Gastroesophageal sphincter (tissue), 4 donors: Measurements from ENCODE around the gene MAN1C1. TPM values are rescaled to one million over a fixed set of nuclear protein-coding genes. Genes with fewer than 3 reads are reported as not detected.

Source experiments
- ATAC-seq: fragments of 150-250 bp; one replicate; pipeline ENCODE4 v1.9.1; 2016; ENCODE audit warnings: mild to moderate bottlenecking, moderate library complexity
- H3K27ac ChIP-seq, 4 donors: fragments of 200-600 bp; sonication (generic) in 3 of 4; 1 replicate in 3 of 4; 2 replicates in 1 of 4; pipeline ENCODE4 v1.5.1; 2016 to 2019
- H3K27me3 ChIP-seq: fragments of 200-600 bp; sonication (generic); one replicate; pipeline ENCODE4 v1.5.1; 2019
- H3K36me3 ChIP-seq, 2 donors: fragments of 200-600 bp; sonication (generic); one replicate each; pipeline ENCODE4 v1.5.1; 2019; ENCODE audit warnings: control low read depth in 1 of 2
- H3K4me1 ChIP-seq, 3 donors: fragments of 200-600 bp; sonication (generic); 1 replicate in 2 of 3; 2 replicates in 1 of 3; pipeline ENCODE4 v1.5.1; 2016 to 2019; ENCODE audit warnings: control low read depth in 2 of 3
- H3K4me3 ChIP-seq, 2 donors: fragments of 200-600 bp; sonication (generic); one replicate each; pipeline ENCODE4 v1.5.1; 2019; ENCODE audit warnings: mild to moderate bottlenecking in 1 of 2, moderate library complexity in 1 of 2
- H3K9me3 ChIP-seq, 3 donors: fragments of 200-600 bp; sonication (generic); one replicate each; pipeline ENCODE4 v1.5.1; 2017 to 2019; ENCODE audit warnings: control low read depth in 2 of 3
- CTCF ChIP-seq, 4 experiments: fragments of 200-600 bp in 2 of 4; fragments of 450-650 bp in 2 of 4; sonication (generic) in 1 of 4; IDR thresholded peaks; one replicate each; pipeline ENCODE4 v1.5.1; 2017 to 2019; ENCODE audit warnings: antibody characterized with exemption in 4 of 4, mild to moderate bottlenecking in 2 of 4, moderate library complexity in 2 of 4
- EP300 ChIP-seq: sonication (generic); formaldehyde crosslinking; IDR thresholded peaks from one replicate; pipeline ENCODE4 v1.6.1; 2017; ENCODE audit warnings: antibody characterized with exemption, mild to moderate bottlenecking
- POLR2A ChIP-seq, 2 donors: fragments of 450-650 bp; IDR thresholded peaks; one replicate each; pipeline ENCODE4 v1.6.1; 2017; ENCODE audit warnings: antibody characterized with exemption in 2 of 2, mild to moderate bottlenecking in 2 of 2, moderate library complexity in 1 of 2
- POLR2AphosphoS5 ChIP-seq: sonication (generic); formaldehyde crosslinking; IDR thresholded peaks from one replicate; pipeline ENCODE4 v1.6.1; 2017; ENCODE audit warnings: antibody characterized with exemption
- WGBS, 2 donors: methylation state at CpG; one replicate each; pipeline ENCODE4 v1.1.5; 2018; ENCODE audit warnings: low coverage in 1 of 2; 5-methylcytosine and 5-hydroxymethylcytosine counted together
- total RNA-seq, 4 donors: library from RNA; depleted of rRNA; stranded (reverse); fragments of >200 nt; gene quantifications; one replicate each; pipeline ENCODE4 v1.1.0, GENCODE V29; 2016

The MAN1C1 gene
- total RNA-seq, 4 donors from 2014 or later: 20.0 to 38.1 (median 27.8) TPM

DNA sequence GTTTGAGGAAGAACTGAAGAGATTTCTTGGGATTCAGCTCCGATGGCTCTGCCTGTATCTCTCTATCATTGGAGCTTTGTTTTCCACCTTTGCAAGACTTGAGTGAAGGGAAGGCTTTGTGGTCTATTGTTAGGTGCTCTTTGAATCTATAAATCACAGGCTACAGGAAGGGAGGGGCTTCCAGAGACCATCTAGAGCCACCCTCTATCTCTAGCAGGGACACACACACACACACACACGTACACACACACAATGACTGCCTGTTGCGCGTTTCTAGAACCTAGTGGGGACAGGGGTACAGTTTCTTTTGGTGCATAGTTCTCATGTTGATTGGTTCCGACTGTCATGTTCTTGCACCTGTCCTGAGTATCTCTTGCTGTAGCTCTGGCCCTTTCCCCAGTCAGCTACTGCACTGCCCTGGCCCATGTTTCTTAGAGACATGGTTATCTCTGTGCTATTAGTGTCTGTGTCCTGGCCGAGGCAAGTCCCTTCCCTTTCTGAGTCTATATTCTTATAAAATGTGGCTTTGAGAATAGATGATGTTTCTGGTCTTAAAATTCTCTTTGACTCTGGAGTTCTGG, 60.7 kb downstream of the MAN1C1 start:
- Histone ChIP-seq H3K36me3 (peaks cover 0 to 5% of the 10 kb centered on the region in 2 donors), H3K4me1 (peaks cover 0 to 24% (median 8%) of the 10 kb centered on the region in 3 donors), H3K27me3 (no peaks in the 10 kb centered on the region), H3K27ac (no peak overlapping the region), H3K4me3 (no peak overlapping the region), H3K9me3 (no peaks in the 10 kb centered on the region)
- no peak for ATAC-seq
- TF ChIP-seq POLR2A (IDR thresholded peaks at IDR 0.05) (no peak), EP300 (no peak), POLR2AphosphoS5 (no peak), CTCF (IDR thresholded peaks at IDR 0.05) (no peak)
- WGBS, 2 donors: 78 to 85% methylated on average over 5 to 6 of the region's 6 CpGs

DNA sequence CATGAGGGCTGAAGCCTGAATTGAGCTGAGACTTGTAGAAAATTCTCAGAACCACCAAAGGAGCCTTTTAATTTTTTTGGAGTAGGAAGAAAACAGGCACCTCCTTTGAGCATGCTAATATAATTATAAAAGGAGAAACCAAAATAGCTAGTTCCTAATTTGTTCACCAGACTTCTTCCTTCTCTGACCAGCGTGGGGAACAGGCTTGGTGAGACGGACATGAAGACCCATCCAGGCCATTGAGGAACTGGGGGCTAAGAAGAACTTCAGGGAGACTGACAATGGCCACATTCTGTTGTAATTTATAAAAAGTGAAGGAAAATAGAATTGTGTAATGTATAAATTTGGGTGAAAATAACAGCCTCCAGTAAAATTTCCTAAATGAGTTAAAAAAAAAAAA, 62.6 kb downstream of the MAN1C1 start:
- ATAC-seq: no peak
- no peak overlapping the region for H3K4me3 ChIP-seq
- 88 to 89% methylated on average over 2 of the region's 2 CpGs for WGBS, 2 donors

GRCh38 chr1:25680701-25681100, 64.1 kb downstream of the MAN1C1 start:
- no peak for TF ChIP-seq EP300
- no peak for TF ChIP-seq POLR2AphosphoS5
- TF ChIP-seq POLR2A (IDR thresholded peaks at IDR 0.05): no peak
- no peak for TF ChIP-seq CTCF (IDR thresholded peaks at IDR 0.05)
- Histone ChIP-seq H3K27ac (no peak overlapping the region), H3K4me3 (no peak overlapping the region), H3K27me3 (no peaks in the 10 kb centered on the region), H3K9me3 (no peaks in the 10 kb centered on the region), H3K4me1 (peaks cover 0 to 45% (median 14%) of the 10 kb centered on the region in 3 donors), H3K36me3 (no peaks in the 10 kb centered on the region)
- ATAC-seq: no peak
- no CpG with 5 or more reads among the region's 4 CpGs for WGBS, 2 donors

More for the DNA sequence above, 62.6 kb downstream of the MAN1C1 start:
- Histone ChIP-seq H3K27ac (no peak overlapping the region), H3K9me3 (no peaks in the 10 kb centered on the region), H3K4me1 (peaks cover 0 to 32% (median 14%) of the 10 kb centered on the region in 3 donors), H3K27me3 (no peaks in the 10 kb centered on the region), H3K36me3 (no peaks in the 10 kb centered on the region)
- TF ChIP-seq POLR2A (IDR thresholded peaks at IDR 0.05) (no peak), CTCF (IDR thresholded peaks at IDR 0.05) (no peak), EP300 (no peak), POLR2AphosphoS5 (no peak)

DNA sequence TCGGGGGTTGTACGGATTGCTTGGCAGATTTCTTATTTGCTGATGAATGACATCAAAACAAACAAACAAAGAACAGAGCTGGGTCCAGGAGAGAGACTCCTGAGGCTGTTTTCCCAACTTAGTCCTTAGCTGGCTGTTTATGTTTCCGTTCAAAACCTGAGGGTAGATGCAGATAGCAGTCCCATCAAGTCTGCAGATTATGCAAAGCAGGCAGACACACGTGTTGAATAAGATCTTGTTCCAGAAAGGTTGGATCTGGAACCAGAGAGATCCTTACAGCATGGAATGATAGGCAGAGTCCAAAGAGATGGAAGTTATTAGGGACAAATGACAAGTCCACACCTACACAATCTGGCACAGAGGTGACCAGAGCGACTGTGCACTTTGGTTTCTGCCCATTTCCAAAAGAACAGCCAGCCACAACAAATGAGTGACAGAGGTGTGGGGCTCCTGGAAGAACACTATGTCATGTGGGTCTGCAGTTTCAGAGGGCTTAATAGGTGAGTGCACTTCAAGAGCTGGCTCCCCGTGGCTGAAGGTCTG, 65.5 kb downstream of the MAN1C1 start:
- TF ChIP-seq POLR2A (IDR thresholded peaks at IDR 0.05) (no peak), CTCF (IDR thresholded peaks at IDR 0.05) (no peak), POLR2AphosphoS5 (no peak), EP300 (no peak)
- Histone ChIP-seq H3K27ac (no peak overlapping the region), H3K4me3 (no peak overlapping the region), H3K4me1 (peaks cover 0 to 31% (median 6%) of the 10 kb centered on the region in 3 donors), H3K9me3 (no peaks in the 10 kb centered on the region), H3K27me3 (no peaks in the 10 kb centered on the region), H3K36me3 (no peaks in the 10 kb centered on the region)
- ATAC-seq: no peak
- 90 to 100% methylated on average over 3 to 6 of the region's 6 CpGs for WGBS, 2 donors

DNA sequence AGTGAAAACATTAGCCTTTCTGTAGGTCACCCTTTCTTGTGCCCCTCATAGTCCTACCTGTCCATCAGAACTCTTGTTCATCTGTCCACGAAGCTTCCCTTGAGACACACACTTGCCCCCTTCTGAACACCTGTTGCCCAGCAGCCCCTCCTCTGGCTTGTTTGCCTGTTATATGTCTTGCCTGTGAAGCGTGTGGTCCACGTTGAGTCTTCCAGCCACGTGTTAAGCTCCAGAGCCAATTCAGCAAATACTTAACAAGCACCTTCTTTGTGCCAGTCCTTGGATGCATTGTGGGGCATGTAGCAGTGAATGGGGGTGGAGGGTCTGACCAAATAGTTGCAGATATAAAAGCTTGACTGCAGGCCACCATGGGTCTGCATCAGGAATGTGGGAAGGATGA, 66.6 kb downstream of the MAN1C1 start:
- no peaks in the 10 kb centered on the region for H3K36me3 ChIP-seq
- no peak for ATAC-seq
- no peaks in the 10 kb centered on the region for H3K27me3 ChIP-seq
- peaks cover 0 to 37% (median 9%) of the 10 kb centered on the region in 3 donors for H3K4me1 ChIP-seq
- TF ChIP-seq CTCF (IDR thresholded peaks at IDR 0.05) (no peak), EP300 (no peak), POLR2AphosphoS5 (no peak), POLR2A (IDR thresholded peaks at IDR 0.05) (no peak)
- no peak overlapping the region for H3K4me3 ChIP-seq
- WGBS, 2 donors: 62% methylated on average over 3 of the region's 4 CpGs; no CpG with 5 or more reads in 1 of the 2 donors
- H3K27ac ChIP-seq: no peak overlapping the region
- no peaks in the 10 kb centered on the region for H3K9me3 ChIP-seq
